Fibroblast of skin of abdomen (primary cell): ENCODE measurements around the gene STK31.
"Not testable (repeated sequence)": the region's sequence is repeated elsewhere in the genome, so short reads cannot be mapped to it uniquely, and the experiment has no call there.

Experiments
- DNase-seq: peaks from one replicate; pipeline ENCODE4 v3.0.0-alpha.2; 2013

STK31 gene

GRCh38 chr7:23802720-23803397 is 92.8 kb downstream of the STK31 start:
- no peak for DNase-seq

GRCh38 chr7:23804707-23805106 is 94.7 kb downstream of the STK31 start:
- DNase-seq: no peak

- DNase-seq: no peak
Observed at GRCh38 chr7:23808421-23808820, 98.4 kb downstream of the STK31 start.

GRCh38 chr7:23810099-23810498 is 100.1 kb downstream of the STK31 start:
- DNase-seq: no peak

DNA sequence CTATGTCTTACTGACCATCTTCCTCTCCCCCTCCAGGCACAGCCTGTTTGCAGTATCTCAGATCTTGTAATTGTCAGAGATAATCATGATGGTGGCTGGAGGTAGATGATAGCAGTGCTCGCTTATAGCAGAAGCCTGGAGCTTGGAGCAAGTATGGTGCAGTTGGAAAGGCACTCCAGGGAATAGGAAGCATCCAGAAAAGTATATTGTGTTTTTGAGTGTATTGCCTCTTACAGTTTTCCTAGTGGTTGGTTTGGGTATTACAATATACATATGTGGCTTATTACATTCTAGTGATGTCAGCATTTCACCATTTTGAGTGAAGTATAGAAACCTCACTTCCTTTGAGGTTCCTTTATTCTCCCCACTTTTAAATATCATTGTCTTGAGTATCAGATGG is 101.5 kb downstream of the STK31 start:
- no peak for DNase-seq

- not testable (repeated sequence) for DNase-seq
Observed at GRCh38 chr7:23828125-23828524, 118.1 kb downstream of the STK31 start.

GRCh38 chr7:23832733-23833132 is 122.7 kb downstream of the STK31 start:
- not testable (repeated sequence) for DNase-seq

DNA sequence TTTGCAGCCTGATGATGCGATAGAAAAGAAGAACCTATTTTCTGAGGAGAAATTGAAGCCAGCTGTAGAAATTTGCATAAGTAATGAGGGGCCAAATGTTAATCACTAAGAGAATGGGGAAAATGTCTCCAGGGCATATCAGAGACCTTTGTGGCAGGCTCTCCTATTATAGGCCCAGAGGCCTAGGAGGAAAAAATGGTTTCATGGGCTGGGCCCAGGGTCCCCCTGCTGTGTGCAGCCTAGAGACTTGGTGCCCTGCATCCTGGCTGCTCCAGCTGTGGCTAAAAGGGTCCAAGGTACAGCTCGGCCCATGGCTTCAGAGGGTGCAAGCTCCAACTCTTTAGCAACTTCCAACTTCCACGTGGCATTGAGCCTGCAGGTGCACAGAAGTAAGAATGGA is 123.4 kb downstream of the STK31 start:
- DNase-seq: no peak

DNA sequence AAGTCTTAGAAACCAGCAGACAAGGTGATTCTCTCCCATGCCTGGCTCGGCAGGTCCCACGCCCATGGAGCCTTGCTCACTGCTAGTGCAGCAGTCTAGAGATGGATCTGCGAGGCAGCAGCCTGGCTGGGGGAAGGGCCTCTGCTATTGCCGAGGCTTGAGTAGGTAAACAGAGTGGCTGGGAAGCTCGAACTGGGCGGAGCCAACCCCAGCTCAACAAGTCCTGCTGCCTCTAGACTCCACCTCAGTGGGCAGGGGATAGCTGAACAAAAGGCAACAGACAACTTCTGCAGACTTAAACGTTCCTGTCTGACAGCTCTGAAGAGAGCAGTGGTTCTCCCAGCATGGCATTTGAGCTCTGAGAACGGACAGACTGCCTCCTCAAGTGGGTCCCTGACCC is 134.8 kb downstream of the STK31 start:
- not testable (repeated sequence) for DNase-seq

DNA sequence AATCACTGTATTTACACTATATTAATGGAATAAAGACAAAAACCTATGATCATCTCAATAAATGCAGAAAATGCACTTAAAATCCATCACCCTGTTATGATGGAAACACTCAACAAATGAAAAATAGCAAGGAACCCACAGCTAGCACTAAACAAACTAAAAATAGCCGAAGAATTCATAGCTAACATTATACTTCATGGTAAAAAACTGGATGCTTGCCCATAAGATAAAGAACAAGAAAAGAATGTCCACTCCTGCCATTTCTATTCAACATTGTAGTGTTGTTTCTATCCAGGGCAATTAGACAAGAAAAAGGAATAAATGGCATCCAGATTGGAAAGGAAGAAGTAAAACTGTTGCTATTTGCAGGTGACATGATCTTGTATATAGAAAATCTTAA is 142.1 kb downstream of the STK31 start:
- no peak for DNase-seq

DNA sequence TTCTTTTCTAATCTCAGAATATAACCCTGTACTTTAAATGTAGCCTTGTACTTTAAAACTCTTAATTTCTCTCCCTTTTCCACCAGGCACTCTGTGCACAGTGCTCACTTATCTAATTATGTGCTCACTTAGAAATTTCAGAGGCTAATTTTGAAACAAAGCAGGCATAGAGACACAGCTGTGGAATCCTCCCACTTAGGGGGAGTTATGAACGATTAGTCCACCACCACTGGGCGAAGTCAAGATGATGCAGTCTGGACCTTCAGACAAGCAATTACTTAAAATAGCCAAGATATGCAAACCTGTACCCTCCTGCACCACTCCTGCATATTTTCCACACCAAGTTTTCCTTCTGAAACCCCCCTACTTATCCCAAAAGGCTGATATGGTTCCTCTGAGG is 143.0 kb downstream of the STK31 start:
- no peak for DNase-seq

DNA sequence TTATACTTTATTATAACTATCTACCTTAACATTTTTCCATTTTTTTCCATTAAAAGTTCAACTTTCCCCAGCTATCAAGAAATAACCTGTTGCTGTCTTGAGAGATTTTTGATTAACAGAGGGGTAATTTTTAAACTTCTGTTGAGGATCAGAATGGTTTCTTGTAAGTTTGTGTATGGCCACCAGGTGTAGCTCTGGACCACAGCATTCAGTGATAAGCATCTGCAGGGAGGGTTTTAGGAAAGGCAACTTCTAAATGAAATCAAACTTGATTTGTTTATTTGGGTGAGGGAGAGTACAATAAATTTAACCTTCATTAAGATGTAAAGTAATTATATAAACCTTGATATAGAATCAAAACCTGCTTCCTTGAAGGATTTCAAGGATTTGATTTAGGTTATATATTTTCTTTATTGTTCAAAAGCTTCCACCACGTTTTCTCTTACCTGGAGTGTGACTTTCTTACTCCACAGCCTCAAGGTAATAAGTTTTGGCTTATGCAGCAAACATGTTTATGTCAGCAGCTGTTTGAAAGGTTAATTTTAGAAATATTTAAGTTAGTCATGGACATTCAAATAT is 153.3 kb downstream of the STK31 start:
- peak; percentile 43 for DNase-seq

- DNase-seq: peak; percentile 81
Observed at GRCh38 chr7:23864973-23865372, 155.0 kb downstream of the STK31 start.

DNA sequence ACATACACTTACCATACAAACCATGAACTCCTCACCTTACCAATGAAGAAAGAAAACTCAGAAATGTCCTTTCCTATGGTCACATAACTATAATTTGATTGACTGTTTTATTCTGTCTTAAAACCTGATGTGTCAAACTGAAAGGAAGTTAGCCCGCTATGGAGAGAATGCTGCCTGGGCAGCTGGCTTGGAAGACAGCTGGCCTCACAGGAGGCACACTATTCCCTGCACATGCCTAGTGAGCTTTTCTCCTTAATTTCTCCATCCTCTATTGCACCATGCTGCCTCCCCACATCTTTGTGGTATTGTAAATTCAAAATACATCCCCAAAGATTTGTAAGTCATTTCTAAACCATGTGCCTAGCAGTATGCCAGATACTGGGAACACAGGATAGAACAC is 163.3 kb downstream of the STK31 start:
- DNase-seq: no peak

DNA sequence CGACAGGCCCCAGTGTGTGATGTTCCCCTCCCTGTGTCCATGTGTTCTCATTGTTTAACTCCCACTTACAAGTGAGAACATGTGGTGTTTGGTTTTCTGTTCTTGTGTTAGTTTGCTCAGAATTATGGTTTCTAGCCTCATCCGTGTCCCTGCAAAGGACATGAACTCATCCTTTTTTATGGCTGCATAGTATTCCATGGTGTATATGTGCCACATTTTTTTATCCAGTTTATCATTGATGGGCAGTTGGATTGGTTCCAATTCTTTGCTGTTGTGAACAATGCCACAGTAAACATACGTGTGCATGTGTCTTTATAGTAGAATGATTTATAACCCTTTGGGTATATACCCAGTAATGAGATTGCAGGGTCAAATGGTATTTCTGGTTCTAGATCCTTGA is 166.5 kb downstream of the STK31 start:
- not testable (repeated sequence) for DNase-seq
